ENCODE measurements around the gene TBC1D21. TPM values are rescaled to one million over a fixed set of nuclear protein-coding genes. Genes with fewer than 3 reads are reported as not detected.

Gene TBC1D21
- total and polyA plus RNA-seq, 12 donors: not detected

GRCh38 chr15:73924171-73924921 is 51.0 kb downstream of the TBC1D21 start:
- Histone ChIP-seq H3K4me3 (no peak overlapping the region), H3K4me1 (peaks cover 36 to 97% (median 84%) of the 10 kb centered on the region in 9 donors), H3K27me3 (peaks cover 0 to 33% (median 3%) of the 10 kb centered on the region in 7 donors), H3K9me3 (no peaks in the 10 kb centered on the region), H3K27ac (peak overlapping the region; percentile 32 to 95 (median 86)), H3K36me3 (no peaks in the 10 kb centered on the region)
- intact Hi-C loops (cut with DNase I): loop anchor here in 2 of 10 donors (10.0 kb wide), 2 partner anchors 120 to 360 kb away; no protein-coding TSS in a partner anchor
- peak in 1 of 2 donors; percentile 30 for DNase-seq
- TF ChIP-seq, protein P1, sequence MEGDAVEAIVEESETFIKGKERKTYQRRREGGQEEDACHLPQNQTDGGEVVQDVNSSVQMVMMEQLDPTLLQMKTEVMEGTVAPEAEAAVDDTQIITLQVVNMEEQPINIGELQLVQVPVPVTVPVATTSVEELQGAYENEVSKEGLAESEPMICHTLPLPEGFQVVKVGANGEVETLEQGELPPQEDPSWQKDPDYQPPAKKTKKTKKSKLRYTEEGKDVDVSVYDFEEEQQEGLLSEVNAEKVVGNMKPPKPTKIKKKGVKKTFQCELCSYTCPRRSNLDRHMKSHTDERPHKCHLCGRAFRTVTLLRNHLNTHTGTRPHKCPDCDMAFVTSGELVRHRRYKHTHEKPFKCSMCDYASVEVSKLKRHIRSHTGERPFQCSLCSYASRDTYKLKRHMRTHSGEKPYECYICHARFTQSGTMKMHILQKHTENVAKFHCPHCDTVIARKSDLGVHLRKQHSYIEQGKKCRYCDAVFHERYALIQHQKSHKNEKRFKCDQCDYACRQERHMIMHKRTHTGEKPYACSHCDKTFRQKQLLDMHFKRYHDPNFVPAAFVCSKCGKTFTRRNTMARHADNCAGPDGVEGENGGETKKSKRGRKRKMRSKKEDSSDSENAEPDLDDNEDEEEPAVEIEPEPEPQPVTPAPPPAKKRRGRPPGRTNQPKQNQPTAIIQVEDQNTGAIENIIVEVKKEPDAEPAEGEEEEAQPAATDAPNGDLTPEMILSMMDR (IDR thresholded peaks at IDR 0.05): no peak
- WGBS, 2 donors: 24 to 32% methylated on average over 12 of the region's 12 CpGs
- ATAC-seq: peak in 3 of 8 donors; percentile 3 to 19 (median 4)

DNA sequence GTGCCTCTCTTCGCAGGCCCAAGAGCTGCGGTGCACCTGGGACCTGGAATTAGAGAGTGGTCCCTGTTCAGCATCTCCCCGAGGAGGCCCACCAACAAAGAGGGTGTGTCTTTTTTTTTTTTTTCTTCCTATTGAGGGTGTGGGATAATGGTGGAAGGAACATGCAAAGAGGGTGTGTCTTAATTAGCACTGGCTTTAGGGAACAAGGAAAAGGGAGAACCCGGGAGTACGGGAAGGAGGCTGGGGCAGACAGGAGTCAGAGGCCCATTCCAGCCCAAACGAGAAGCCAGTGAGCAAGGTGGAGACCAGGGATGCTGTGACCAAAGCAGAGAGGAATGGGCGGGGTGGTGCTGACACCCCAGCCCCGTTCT is 52.5 kb downstream of the TBC1D21 start:
- Histone ChIP-seq H3K9me3 (no peaks in the 10 kb centered on the region), H3K4me1 (peaks cover 38 to 99% (median 85%) of the 10 kb centered on the region in 9 donors), H3K27ac (peak overlapping the region; percentile 80 to 95 (median 92)), H3K36me3 (no peaks in the 10 kb centered on the region), H3K27me3 (peaks cover 0 to 33% (median 3%) of the 10 kb centered on the region in 7 donors), H3K4me3 (peak overlapping the region in 8 of 10 donors; percentile 62 to 77 (median 69))
- no peak for DNase-seq
- TF ChIP-seq, protein P1 (IDR thresholded peaks at IDR 0.05): no peak
- intact Hi-C loops (cut with DNase I): loop anchor here in 2 of 10 donors (10.0 kb wide), 2 partner anchors 121 to 361 kb away; no protein-coding TSS in a partner anchor
- 61 to 62% methylated on average over 8 of the region's 8 CpGs for WGBS, 2 donors
- no peak for ATAC-seq

DNA sequence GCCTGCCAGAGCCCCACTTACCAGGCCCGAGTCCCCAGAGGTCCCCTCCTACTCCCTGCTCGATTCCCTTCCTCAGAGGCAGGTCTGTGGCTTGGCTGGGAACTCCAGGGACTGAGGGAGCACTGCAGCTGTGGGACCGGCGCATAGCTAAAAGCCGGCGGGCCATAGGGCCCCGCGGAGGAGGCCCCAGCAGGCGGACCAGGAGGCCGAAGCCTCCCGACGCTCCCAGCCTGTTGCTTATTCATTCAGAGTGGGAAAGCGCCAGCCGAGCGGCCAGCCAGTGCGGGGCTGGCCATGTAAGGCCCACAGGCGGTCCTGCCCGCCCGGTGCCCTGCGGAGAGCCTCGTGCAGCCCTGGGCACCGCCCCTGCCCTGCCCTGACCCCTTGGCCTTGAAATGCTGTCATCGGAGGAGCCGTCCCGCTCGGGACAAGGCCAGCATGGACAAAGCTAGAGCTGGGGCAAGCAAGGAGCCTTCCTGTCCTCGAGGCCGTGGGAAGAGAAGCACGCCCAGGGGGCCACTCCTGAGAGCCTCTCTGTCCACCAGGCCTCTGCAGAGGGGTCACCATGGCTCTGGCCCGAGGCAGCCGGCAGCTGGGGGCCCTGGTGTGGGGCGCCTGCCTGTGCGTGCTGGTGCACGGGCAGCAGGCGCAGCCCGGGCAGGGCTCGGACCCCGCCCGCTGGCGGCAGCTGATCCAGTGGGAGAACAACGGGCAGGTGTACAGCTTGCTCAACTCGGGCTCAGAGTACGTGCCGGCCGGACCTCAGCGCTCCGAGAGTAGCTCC is 53.0 kb downstream of the TBC1D21 start, which contains the start of gene LOXL1:
TSS of gene LOXL1 (plus strand) at position 244 of the 784 bp plus-strand sequence. CDS start at position 566, 322 bp downstream.
- Histone ChIP-seq H3K27me3 (peaks cover 0 to 33% (median 3%) of the 10 kb centered on the region in 7 donors), H3K4me3 (peak within 1 kb of the TSS; percentile 51 to 77 (median 66)), H3K36me3 (no peaks in the 10 kb centered on the region), H3K27ac (peak within 1 kb of the TSS; percentile 80 to 95 (median 92)), H3K9me3 (no peaks in the 10 kb centered on the region), H3K4me1 (peaks cover 38 to 99% (median 79%) of the 10 kb centered on the region in 9 donors)
- ATAC-seq (peak; percentile 53 to 67 (median 66)), DNase-seq (peak; percentile 70 to 77)
- TF ChIP-seq, protein P1 (IDR thresholded peaks at IDR 0.05): peak in 1 of 9 donors; percentile 3
- 5 to 12% methylated on average over 42 to 47 of the region's 47 CpGs for WGBS, 2 donors
- intact Hi-C loops (cut with DNase I): loop anchor here in 2 of 10 donors (10.0 kb wide), 2 partner anchors 122 to 362 kb away; no protein-coding TSS in a partner anchor

GRCh38 chr15:73927003-73927475 is 53.7 kb downstream of the TBC1D21 start:
- H3K4me1 ChIP-seq: peaks cover 36 to 99% (median 73%) of the 10 kb centered on the region in 9 donors
- H3K4me3 ChIP-seq: peak overlapping the region; percentile 51 to 77 (median 66)
- H3K27me3 ChIP-seq: peaks cover 0 to 33% (median 3%) of the 10 kb centered on the region in 7 donors
- 1 to 2% methylated on average over 59 to 65 of the region's 65 CpGs for WGBS, 2 donors
- intact Hi-C loops (cut with DNase I): loop anchor here in 2 of 10 donors (10.0 kb wide), 2 partner anchors 122 to 362 kb away; no protein-coding TSS in a partner anchor
- H3K27ac ChIP-seq: peak overlapping the region; percentile 80 to 95 (median 92)
- no peaks in the 10 kb centered on the region for H3K9me3 ChIP-seq
- TF ChIP-seq, protein P1 (IDR thresholded peaks at IDR 0.05): no peak
- H3K36me3 ChIP-seq: no peaks in the 10 kb centered on the region
- peak; percentile 56 to 74 for DNase-seq
- peak in 4 of 8 donors; percentile 15 to 31 (median 24) for ATAC-seq

Data from heart right ventricle (tissue), 16 donors.